ENCODE measurements around the gene SLC26A9. TPM values are rescaled to one million over a fixed set of nuclear protein-coding genes. Genes with fewer than 3 reads are reported as not detected.

SLC26A9 gene
- total and polyA plus RNA-seq, 9 of the 15 experiments (the other 6 are each of a cell fraction or from before 2014, with no cell fraction given): 0.03 TPM; not detected in 8

GRCh38 chr1:205927247-205927646 is 16.0 kb downstream of the SLC26A9 start:
- BruUV-seq (replicated peaks): no TSS peak
- ATAC-seq: no peak
- Histone ChIP-seq H3K9me3 (replicated peaks; ENCODE audit: control insufficient read depth, insufficient read depth, low read depth, low read length) (no peaks in the 10 kb centered on the region), H3K4me2 (ENCODE audit: insufficient read depth, low read length) (no peak overlapping the region), H3K4me3 (no peak overlapping the region), H3K27ac (ENCODE audit: extremely low read depth, low read depth, low read length) (no peak overlapping the region), H3K27me3 (ENCODE audit: control insufficient read depth in 2 of 2, insufficient read depth in 2 of 2, low read length in 2 of 2) (peaks cover 43 to 88% of the 10 kb centered on the region in 2 experiments), H3K9ac (ENCODE audit: insufficient read depth in 1 of 2, low read depth in 2 of 2, low read length in 2 of 2) (no peak overlapping the region), H3K4me1 (replicated peaks in 1 of 2; ENCODE audit: control insufficient read depth in 2 of 2, insufficient read depth in 2 of 2, low read length in 2 of 2) (peaks cover 4 to 13% of the 10 kb centered on the region in 2 experiments; a peak in 3 of 5 replicates), H4K20me1 (replicated peaks; ENCODE audit: control insufficient read depth, insufficient read depth, low read length) (peaks cover 13% of the 10 kb centered on the region; the same call in 1 of the 2 replicates), H3K36me3 (ENCODE audit: control insufficient read depth, insufficient read depth, low read length) (no peaks in the 10 kb centered on the region), H3K79me2 (ENCODE audit: control insufficient read depth, insufficient read depth, low read length) (no peaks in the 10 kb centered on the region), H2AFZ (ENCODE audit: low read depth, low read length) (no peak overlapping the region), H3K9me1 (ENCODE audit: control insufficient read depth, insufficient read depth, low read length) (peaks cover 5% of the 10 kb centered on the region)
- CTCF ChIA-PET (ENCODE audit: low intra/inter-chr PET ratio): no interaction called here
- TF ChIP-seq, protein P1, sequence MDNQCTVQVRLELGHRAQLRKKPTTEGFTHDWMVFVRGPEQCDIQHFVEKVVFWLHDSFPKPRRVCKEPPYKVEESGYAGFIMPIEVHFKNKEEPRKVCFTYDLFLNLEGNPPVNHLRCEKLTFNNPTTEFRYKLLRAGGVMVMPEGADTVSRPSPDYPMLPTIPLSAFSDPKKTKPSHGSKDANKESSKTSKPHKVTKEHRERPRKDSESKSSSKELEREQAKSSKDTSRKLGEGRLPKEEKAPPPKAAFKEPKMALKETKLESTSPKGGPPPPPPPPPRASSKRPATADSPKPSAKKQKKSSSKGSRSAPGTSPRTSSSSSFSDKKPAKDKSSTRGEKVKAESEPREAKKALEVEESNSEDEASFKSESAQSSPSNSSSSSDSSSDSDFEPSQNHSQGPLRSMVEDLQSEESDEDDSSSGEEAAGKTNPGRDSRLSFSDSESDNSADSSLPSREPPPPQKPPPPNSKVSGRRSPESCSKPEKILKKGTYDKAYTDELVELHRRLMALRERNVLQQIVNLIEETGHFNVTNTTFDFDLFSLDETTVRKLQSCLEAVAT (IDR thresholded peaks at IDR 0.05): no peak
- TF ChIP-seq CAMTA2 (CRISPR knock-in tag; conservative IDR thresholded peaks at IDR 0.05) (no peak), RFX1 (IDR thresholded peaks at IDR 0.05) (no peak), ZNF398 (CRISPR knock-in tag; IDR thresholded peaks at IDR 0.05) (no peak), THAP7 (CRISPR knock-in tag; IDR thresholded peaks at IDR 0.05) (no peak), ZNF197 (CRISPR knock-in tag; IDR thresholded peaks at IDR 0.05; ENCODE audit: low read depth) (no peak), POU5F1 (IDR thresholded peaks at IDR 0.05; ENCODE audit: borderline replicate concordance, low read depth, low read length, partially characterized antibody) (no peak), SMAD3 (CRISPR knock-in tag; conservative IDR thresholded peaks at IDR 0.05) (no peak), THRB (CRISPR knock-in tag; conservative IDR thresholded peaks at IDR 0.05) (no peak), SP1 (CRISPR knock-in tag; IDR thresholded peaks at IDR 0.05) (no peak), PHTF2 (CRISPR knock-in tag; IDR thresholded peaks at IDR 0.05) (no peak), ZNF764 (CRISPR knock-in tag; IDR thresholded peaks at IDR 0.05; ENCODE audit: low read depth) (no peak), HMG20A (CRISPR knock-in tag; conservative IDR thresholded peaks at IDR 0.05) (no peak), SRF (CRISPR knock-in tag; IDR thresholded peaks at IDR 0.05) (no peak), STAT5A (IDR thresholded peaks at IDR 0.05; ENCODE audit: borderline replicate concordance, low read length) (no peak), PHB (CRISPR knock-in tag; IDR thresholded peaks at IDR 0.05) (no peak)
- TF ChIP-seq, protein P2, sequence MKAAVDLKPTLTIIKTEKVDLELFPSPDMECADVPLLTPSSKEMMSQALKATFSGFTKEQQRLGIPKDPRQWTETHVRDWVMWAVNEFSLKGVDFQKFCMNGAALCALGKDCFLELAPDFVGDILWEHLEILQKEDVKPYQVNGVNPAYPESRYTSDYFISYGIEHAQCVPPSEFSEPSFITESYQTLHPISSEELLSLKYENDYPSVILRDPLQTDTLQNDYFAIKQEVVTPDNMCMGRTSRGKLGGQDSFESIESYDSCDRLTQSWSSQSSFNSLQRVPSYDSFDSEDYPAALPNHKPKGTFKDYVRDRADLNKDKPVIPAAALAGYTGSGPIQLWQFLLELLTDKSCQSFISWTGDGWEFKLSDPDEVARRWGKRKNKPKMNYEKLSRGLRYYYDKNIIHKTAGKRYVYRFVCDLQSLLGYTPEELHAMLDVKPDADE (conservative IDR thresholded peaks at IDR 0.05; ENCODE audit: control insufficient read depth, low read depth, low read length): no peak
- WGBS (ENCODE audit: insufficient coverage, low coverage, missing lambda C conversion rate): 5% methylated on average over 6 of the region's 6 CpGs
- in situ Hi-C loops (cut with MboI): loop anchor here (5.0 to 10.0 kb wide), 2 partner anchors 135 to 178 kb away; no protein-coding TSS in a partner anchor
- no peak for FAIRE-seq
- no peak for DNase-seq (ENCODE audit: extremely low read depth in 1 of 4, low spot score in 3 of 4)
- POLR2A ChIA-PET: interaction anchor here (0.6 to 0.7 kb wide), 3 partner anchors 36 to 1775 kb away, joined by 3 to 5 read pairs (median 4); no protein-coding TSS in a partner anchor
- intact Hi-C loops (cut with micrococcal nuclease): no loop called here
